T-helper 1 cell treated with Interleukin-12 subunit alpha and Interleukin-12 subunit beta and Interleukin-4 antibody, amounts not matched to agents 30 μg/mL and 1 μg/mL, for 36 hours (primary cell): ENCODE results near the gene ZBTB7C.

ENCODE experiments used
- H3K27ac Mint-ChIP-seq: one replicate; pipeline ENCODE4 v1.8.0; 2021; ENCODE audit warnings: mild to moderate bottlenecking, mixed read lengths
- H3K27me3 Mint-ChIP-seq: one replicate; pipeline ENCODE4 v1.8.0; 2021; ENCODE audit warnings: low read depth, mixed read lengths
- H3K36me3 Mint-ChIP-seq: one replicate; pipeline ENCODE4 v1.8.0; 2021; ENCODE audit warnings: low read depth, mixed read lengths
- H3K4me1 Mint-ChIP-seq: one replicate; pipeline ENCODE4 v1.8.0; 2021; ENCODE audit warnings: low read depth, mixed read lengths
- H3K4me3 Mint-ChIP-seq: one replicate; pipeline ENCODE4 v1.8.0; 2021; ENCODE audit warnings: mild to moderate bottlenecking, moderate library complexity, mixed read lengths
- H3K9me3 Mint-ChIP-seq: one replicate; pipeline ENCODE4 v1.8.0; 2021; ENCODE audit warnings: mixed read lengths

The ZBTB7C gene

DNA sequence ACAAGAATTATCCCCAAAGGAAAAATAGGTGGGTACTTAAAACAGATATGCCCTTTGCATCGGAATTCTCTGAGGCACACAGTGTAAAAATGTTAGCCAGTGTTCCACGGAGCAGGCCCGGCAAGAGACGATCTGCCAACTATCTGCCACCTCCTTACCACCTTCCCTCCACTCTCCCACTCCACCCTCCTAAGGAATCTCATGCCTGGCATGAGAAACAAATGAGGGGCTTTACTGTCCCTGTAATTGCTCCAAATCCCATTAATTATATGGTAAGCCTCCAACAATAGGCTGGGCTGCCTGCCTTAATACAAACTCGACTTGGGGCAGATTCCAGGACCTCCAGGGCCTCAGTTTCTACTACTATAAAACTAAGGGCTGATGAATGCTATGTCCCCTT is 102.3 kb downstream of the ZBTB7C start:
- H3K27me3 Mint-ChIP-seq: peaks cover 15% of the 10 kb centered on the region
- H3K36me3 Mint-ChIP-seq: no peaks in the 10 kb centered on the region
- H3K4me1 Mint-ChIP-seq: peaks cover 2% of the 10 kb centered on the region
- no peak overlapping the region for H3K27ac Mint-ChIP-seq
- no peak overlapping the region for H3K4me3 Mint-ChIP-seq
- no peaks in the 10 kb centered on the region for H3K9me3 Mint-ChIP-seq

DNA sequence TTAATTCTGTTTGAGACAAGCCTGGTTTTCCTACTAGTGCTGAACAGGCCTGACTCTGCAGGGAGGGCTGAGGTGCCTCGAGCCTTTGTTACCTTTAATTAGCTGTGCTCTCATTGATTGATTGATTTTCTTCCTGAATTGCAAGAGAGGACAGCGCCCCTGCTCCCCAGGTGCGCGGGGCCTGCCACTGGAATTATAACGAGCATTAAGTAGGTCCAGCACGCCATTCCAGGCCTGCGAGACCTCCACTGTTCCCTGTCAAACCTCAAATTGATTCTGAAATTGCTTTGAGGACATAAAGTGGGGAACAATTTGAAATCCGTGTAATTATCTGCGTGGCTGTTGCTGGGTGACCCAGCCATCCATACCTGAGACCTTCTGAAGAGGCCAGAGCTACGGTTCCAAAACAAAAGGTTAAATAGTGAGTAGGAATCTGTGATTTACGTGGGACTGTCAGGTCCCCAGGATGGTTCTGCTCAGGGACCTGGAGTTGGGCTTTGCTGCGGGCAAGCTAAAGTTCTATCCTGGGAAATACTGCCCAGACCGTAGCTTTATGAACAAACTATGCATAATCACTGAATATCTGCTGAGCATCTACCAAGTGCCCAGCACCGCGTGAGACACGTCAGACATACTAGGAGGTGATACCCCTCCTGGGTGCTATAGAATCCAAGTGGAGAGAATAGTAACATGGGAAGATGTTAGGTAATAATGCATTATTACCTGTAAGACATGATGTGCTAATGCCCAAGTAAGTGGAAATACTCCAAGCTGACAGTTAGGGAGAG is 104.1 kb downstream of the ZBTB7C start:
- no peaks in the 10 kb centered on the region for H3K9me3 Mint-ChIP-seq
- peaks cover 11% of the 10 kb centered on the region for H3K4me1 Mint-ChIP-seq
- H3K27ac Mint-ChIP-seq: no peak overlapping the region

DNA sequence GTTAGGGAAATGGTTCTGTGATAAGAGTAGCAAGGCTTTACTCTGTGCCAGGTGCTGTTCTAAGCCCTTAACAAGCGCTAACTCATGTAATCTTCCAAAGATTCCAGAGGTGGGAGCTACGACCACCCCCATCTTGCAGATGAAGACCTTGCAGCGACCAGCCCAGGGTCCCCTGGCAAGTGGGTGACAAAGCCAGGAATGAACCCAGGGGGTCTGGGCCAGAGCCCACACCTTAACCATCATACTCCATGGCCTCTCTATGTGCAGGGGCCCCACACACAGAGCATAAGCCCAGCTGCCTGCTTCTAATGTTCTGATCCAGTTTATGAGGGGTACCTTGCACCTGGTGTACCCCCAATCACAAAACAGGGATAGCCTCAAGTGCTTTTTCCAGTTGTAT is 105.3 kb downstream of the ZBTB7C start:
- no peak overlapping the region for H3K4me3 Mint-ChIP-seq
- H3K9me3 Mint-ChIP-seq: no peaks in the 10 kb centered on the region
- H3K36me3 Mint-ChIP-seq: no peaks in the 10 kb centered on the region
- H3K27me3 Mint-ChIP-seq: peaks cover 5% of the 10 kb centered on the region
- peaks cover 18% of the 10 kb centered on the region for H3K4me1 Mint-ChIP-seq
- H3K27ac Mint-ChIP-seq: no peak overlapping the region

More for the DNA sequence above, 104.1 kb downstream of the ZBTB7C start:
- no peaks in the 10 kb centered on the region for H3K36me3 Mint-ChIP-seq
- no peak overlapping the region for H3K4me3 Mint-ChIP-seq
- H3K27me3 Mint-ChIP-seq: peaks cover 5% of the 10 kb centered on the region

DNA sequence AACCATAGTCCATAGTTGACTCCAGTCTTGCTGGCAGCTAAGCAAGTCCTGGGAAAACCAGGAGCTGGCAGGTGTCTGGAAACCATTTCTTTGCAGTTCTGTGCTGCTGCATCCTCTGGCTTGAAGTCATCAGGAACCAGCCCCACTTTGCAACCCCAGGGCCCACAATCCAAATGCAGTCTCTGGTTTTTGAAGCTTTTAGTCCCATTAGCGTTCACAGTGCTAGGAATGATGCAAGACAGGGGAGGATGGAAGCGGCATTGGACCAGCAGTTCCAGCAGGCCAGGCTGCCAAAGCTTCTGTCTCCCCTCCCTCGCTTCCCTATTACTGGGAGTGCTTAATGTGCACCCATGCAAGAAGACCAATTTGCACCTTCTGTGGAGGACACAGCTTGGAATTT is 106.4 kb downstream of the ZBTB7C start:
- peaks cover 18% of the 10 kb centered on the region for H3K4me1 Mint-ChIP-seq
- no peaks in the 10 kb centered on the region for H3K9me3 Mint-ChIP-seq
- H3K27me3 Mint-ChIP-seq: peaks cover 5% of the 10 kb centered on the region
- H3K4me3 Mint-ChIP-seq: no peak overlapping the region
- no peaks in the 10 kb centered on the region for H3K36me3 Mint-ChIP-seq
- no peak overlapping the region for H3K27ac Mint-ChIP-seq

DNA sequence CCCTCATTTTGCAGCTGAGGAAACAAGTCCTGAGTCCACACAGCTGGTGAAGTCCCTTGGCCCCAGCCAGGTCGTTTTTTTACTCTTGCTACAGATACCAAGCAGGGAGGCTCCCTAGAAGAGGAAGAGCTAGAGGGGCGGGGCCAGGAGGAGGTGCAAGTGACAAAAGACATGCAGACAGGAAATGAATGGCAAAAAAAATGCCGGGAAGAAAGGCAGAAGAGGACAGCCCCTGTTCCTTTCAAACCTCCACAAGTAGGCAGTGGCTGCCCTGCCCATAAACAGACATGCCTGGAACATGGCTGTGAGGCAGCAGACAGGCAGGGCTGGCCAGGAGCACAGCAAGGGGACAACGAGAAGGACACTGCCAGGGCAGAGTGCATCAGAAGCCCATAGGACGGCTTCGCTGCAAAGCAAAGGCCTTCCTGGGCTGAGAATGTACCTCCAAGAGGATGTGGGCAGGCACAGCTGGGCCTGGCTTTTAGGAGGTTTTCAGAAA is 108.7 kb downstream of the ZBTB7C start:
- Mint-ChIP-seq H3K27ac (peak overlapping the region; percentile 50), H3K27me3 (no peaks in the 10 kb centered on the region), H3K4me1 (peaks cover 16% of the 10 kb centered on the region), H3K36me3 (no peaks in the 10 kb centered on the region), H3K4me3 (peak overlapping the region; percentile 4), H3K9me3 (no peaks in the 10 kb centered on the region)

DNA sequence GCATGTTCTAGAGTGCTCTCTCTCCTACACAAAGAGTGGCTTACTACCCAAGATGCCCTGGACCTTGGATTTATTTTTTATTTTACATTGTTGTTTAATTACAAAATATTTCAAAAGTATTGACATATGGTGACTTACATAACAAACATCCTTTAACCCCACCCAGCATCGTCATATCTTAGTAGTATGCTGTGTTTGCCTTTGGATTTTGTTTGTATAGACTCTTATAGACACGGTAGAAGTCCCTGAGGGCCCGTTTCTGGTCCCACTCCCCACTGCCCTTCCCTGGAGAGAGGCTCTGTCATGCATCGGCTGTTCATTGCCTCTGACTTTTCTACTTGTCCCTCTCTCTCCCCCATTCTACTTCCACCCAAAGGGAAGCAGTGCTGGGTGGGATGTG is 112.0 kb downstream of the ZBTB7C start:
- Mint-ChIP-seq H3K27ac (no peak overlapping the region), H3K9me3 (no peaks in the 10 kb centered on the region), H3K4me3 (no peak overlapping the region), H3K36me3 (no peaks in the 10 kb centered on the region), H3K27me3 (no peaks in the 10 kb centered on the region), H3K4me1 (peaks cover 16% of the 10 kb centered on the region)

DNA sequence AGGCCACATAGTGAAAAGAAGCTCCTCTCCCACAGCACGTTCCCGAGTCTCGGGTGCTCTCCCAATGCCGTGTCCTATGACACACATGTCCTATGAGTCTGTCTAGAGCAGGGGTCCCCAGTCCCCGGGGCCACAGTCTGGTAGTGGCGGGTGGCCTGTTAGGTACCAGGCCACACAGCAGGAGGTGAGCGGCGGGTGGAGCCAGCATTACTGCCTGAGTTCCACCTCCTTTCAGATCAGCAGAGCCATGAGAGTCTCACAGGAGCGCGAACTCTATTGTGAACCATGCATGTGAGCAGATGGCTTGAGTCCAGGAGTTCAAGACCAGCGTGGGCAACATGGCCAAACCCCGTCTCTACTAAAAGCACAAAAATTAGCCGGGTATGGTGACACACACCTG is 112.6 kb downstream of the ZBTB7C start:
- Mint-ChIP-seq H3K27me3 (no peaks in the 10 kb centered on the region), H3K4me1 (peaks cover 16% of the 10 kb centered on the region), H3K36me3 (no peaks in the 10 kb centered on the region), H3K4me3 (no peak overlapping the region), H3K9me3 (no peaks in the 10 kb centered on the region), H3K27ac (no peak overlapping the region)

DNA sequence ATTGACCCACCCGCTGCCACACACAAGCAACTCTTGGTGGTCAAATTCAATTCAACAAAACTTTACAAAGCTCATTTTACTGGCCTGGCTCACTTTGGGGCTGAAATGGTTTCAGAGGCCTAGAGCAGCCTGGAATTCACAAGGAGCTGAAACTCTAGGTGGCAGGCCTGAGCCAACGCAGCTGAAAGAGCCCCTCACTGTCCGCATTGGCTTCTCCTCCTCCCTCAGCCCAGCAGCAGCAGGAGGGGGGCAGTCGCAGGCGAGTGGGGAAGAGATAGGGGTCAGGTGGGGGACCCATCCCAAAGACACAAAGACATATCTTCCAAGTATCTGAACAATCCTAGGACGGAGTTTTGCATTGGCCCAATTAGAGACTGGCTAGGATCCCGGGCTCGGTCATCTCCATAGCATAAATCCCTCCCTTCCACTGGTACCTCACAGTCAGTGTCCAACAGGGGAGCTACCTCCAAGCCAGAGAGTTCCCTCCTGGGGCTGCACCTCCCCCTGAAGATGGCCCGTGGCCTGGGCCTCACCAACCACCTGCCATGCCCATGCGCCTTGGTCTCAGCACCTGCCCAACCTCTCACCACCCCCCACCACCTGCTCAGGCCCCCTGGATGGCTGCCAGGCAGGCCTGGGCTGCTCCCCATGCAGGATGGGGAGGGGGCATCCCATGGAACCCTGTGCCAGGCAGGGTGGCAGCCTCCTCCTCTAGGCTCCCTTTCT is 113.4 kb downstream of the ZBTB7C start:
- Mint-ChIP-seq H3K36me3 (no peaks in the 10 kb centered on the region), H3K9me3 (no peaks in the 10 kb centered on the region), H3K4me1 (peaks cover 14% of the 10 kb centered on the region), H3K27ac (no peak overlapping the region), H3K4me3 (no peak overlapping the region), H3K27me3 (no peaks in the 10 kb centered on the region)

DNA sequence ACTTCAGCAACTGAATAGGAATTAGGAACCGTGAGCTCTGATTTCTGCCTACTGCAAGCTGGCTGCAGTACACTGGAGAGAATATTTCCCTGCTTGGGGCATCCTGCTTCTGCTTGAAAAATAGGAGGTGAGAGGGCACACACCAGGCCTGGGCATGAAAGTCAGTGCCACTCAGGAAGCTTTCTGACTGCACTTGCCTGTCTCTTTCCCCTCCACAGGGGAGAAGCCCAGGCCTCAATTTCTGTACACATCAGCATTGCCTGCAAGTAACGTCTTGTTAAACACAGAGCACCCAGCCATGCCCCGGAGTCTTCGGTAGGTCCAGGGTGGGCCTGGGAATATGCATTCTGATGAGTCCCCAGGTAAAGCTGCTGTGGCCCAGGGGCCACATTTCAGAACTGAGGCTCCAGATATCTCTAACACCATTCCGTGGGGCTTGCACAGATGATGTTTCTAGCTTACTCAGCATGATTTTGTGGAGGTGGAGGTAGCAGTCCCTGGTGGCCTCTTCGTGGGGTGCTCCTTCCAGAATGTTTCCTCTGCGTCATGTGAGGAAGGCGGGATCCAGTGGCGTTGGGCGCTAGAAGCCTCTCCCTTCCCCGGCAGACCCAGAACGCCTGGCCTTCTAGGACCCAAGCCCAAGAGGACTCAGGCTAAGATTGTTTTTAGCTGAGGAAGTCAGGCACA is 114.1 kb downstream of the ZBTB7C start:
- H3K4me1 Mint-ChIP-seq: peaks cover 6% of the 10 kb centered on the region
- no peaks in the 10 kb centered on the region for H3K9me3 Mint-ChIP-seq
- H3K27me3 Mint-ChIP-seq: no peaks in the 10 kb centered on the region
- H3K4me3 Mint-ChIP-seq: no peak overlapping the region
- H3K36me3 Mint-ChIP-seq: no peaks in the 10 kb centered on the region
- no peak overlapping the region for H3K27ac Mint-ChIP-seq

DNA sequence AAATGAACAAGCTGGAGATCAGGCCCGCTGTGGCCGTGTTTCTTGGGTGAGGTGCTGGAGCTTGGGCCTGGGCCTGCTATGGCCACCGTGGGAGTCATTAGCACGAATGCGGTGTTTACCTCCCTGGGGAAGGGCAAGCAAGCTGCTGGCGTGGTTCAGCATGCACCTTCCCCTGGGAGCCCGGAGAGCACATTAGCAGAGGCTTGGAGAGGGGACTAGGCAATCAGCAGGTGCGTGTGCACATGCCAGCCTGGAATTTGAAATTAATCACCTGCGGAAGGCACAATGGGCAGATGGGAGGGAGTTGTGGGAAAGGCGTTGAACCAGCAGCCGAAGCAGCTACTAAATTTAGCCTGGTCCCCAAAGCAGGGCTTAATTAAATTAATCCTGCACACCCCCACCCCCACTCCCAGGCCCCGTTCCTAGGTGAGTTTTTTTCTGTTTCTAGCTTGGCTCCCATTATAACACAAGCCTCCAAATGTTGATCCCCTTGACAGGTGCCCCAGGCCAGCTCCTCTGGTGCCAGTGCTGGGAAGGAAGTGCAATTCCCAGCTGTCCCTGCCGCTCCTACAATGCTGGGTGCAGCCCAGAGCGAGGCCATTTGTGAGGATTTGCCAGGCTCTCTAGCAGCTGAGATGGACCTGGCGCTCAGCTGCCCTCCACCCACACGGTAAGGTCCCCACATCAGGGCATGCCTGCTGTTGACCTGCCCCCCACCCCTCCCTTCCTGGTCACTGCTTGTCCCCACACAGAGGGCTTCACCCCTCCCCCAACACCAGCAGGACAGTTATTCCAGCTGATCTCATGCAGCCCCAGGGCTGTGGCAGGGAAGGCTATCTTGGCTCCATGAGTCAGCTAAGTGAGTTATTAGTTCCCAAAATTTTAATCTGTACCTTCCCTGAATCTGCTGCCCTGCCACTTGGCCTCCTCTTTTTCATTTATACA is 115.0 kb downstream of the ZBTB7C start:
- no peak overlapping the region for H3K4me3 Mint-ChIP-seq
- H3K4me1 Mint-ChIP-seq: peaks cover under 1% of the 10 kb centered on the region
- H3K27me3 Mint-ChIP-seq: no peaks in the 10 kb centered on the region
- no peaks in the 10 kb centered on the region for H3K36me3 Mint-ChIP-seq
- no peaks in the 10 kb centered on the region for H3K9me3 Mint-ChIP-seq
- no peak overlapping the region for H3K27ac Mint-ChIP-seq

DNA sequence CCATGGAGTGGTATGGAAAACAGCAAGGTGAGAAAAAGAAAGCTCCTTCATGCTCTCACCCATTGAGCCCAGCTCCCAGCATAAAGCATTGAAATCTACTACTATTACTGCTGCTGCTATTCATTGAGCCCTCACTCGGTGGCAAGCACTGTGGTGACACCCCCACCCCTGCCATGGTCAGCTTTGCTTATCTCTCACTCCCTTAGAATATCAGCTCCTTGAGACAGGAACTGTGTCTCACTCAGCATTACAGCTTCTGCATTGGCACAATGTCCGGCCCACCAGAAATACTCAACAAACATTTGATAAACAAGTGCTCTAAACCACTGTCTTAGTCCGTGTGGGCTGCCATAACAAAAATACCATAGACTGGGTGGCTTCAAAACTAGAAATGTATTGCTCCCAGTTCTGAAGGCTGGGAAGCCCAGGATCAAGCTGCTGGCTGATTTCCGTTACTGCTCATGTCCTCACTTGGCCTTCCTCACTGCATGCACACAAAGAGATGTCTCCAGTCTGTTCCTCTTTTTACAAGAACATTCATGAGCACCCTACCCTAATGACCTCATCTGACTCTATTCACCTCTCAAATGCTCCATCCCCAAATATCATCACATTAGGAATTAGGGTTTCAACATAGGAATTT is 116.3 kb downstream of the ZBTB7C start:
- Mint-ChIP-seq H3K4me3 (no peak overlapping the region), H3K4me1 (no peaks in the 10 kb centered on the region), H3K27ac (no peak overlapping the region), H3K36me3 (no peaks in the 10 kb centered on the region), H3K9me3 (no peaks in the 10 kb centered on the region), H3K27me3 (peaks cover under 1% of the 10 kb centered on the region)

DNA sequence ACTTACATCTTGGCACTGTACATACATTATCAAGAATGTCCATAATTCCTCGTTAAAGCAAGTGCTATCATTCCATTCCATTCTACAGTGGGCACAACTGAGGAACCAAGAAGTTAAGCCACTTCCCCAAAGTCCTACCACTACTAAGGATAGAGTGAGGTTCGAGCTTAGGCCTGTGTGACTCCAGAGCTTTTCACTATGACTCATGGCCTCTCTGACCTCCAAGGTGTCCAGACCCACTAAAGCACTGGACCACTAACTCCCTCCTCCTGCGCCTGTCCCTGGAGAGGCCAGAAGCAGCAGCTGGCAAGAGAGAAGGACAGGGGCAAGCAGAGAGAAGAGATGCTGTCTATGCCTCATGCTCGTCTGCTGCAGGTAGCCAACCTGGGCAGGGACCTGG is 117.0 kb downstream of the ZBTB7C start:
- Mint-ChIP-seq H3K9me3 (no peaks in the 10 kb centered on the region), H3K4me1 (no peaks in the 10 kb centered on the region), H3K4me3 (no peak overlapping the region), H3K27me3 (peaks cover 4% of the 10 kb centered on the region), H3K36me3 (no peaks in the 10 kb centered on the region), H3K27ac (no peak overlapping the region)

DNA sequence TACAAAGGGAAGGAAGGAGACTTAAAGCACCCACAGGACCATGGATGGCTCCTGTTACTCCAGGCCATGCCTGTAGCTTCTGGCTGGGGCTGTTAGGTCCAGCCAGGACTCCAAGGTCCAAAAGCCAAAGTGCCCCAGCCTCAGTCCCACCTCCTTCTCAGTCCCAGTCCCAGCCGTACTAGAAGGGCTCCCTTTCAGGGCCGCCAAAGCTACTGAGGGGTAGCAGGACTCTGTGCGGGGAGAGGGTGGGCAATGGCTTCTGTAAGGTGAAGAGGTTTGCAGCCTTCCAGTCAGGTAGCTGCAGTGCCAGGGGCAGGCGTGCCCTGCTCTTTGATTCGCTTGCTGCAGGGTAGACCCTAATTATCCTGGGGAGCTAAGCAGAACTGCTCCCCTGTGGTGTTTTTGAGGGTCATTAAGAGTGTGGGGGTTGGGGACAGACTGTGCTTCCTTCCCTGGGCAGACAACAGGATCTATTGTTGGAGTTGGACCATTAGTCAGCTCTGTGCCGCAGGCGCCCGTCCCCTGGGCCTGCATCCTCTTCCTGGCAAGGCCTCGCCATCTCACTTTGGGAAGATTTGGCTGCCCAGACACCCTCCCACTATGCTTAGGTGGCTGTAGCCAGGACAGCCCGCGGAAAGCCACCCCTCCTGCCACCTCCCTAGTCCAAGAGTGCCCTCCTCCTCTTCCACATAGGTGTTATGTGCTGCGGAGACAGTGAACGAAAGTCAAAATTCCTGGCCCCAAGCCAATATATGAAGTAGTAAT is 118.8 kb downstream of the ZBTB7C start:
- H3K27ac Mint-ChIP-seq: no peak overlapping the region
- no peaks in the 10 kb centered on the region for H3K9me3 Mint-ChIP-seq
- H3K4me1 Mint-ChIP-seq: no peaks in the 10 kb centered on the region
- peaks cover 4% of the 10 kb centered on the region for H3K27me3 Mint-ChIP-seq
- no peaks in the 10 kb centered on the region for H3K36me3 Mint-ChIP-seq
- H3K4me3 Mint-ChIP-seq: no peak overlapping the region
